Activated T-helper 9 cell treated with anti-CD3 and anti-CD28 coated beads, Interleukin-2, amount 50 U/mL, for 16 hours (primary cell): Measurements from ENCODE around the gene RASAL3.

Experiments used
- DNase-seq: peaks from one replicate; pipeline ENCODE4 v3.0.0-alpha.2; 2020; ENCODE audit warnings: low read depth

The RASAL3 gene

GRCh38 chr19:15436012-15436825 lies 28.1 kb downstream of the RASAL3 start:
- no peak for DNase-seq

GRCh38 chr19:15433519-15434069 lies 30.8 kb downstream of the RASAL3 start:
- no peak for DNase-seq

GRCh38 chr19:15432629-15433518 lies 31.5 kb downstream of the RASAL3 start:
- DNase-seq = peak; percentile 91

GRCh38 chr19:15432018-15432494 lies 32.3 kb downstream of the RASAL3 start:
- no peak for DNase-seq

GRCh38 chr19:15431396-15432017 lies 32.8 kb downstream of the RASAL3 start:
- DNase-seq = no peak

GRCh38 chr19:15430526-15431120 lies 33.7 kb downstream of the RASAL3 start:
- no peak for DNase-seq

GRCh38 chr19:15429825-15430467 lies 34.4 kb downstream of the RASAL3 start:
- no peak for DNase-seq

GRCh38 chr19:15428956-15429824 lies 35.2 kb downstream of the RASAL3 start:
- DNase-seq = no peak

- DNase-seq = no peak
Measured at GRCh38 chr19:15427991-15428471, 36.3 kb downstream of the RASAL3 start.

- no peak for DNase-seq
Measured at GRCh38 chr19:15427350-15427700, 37.0 kb downstream of the RASAL3 start.

- no peak for DNase-seq
Measured at GRCh38 chr19:15426485-15427349, 37.6 kb downstream of the RASAL3 start.

GRCh38 chr19:15425321-15425950 lies 38.9 kb downstream of the RASAL3 start:
- no peak for DNase-seq

- DNase-seq = no peak
Measured at GRCh38 chr19:15424692-15425272, 39.6 kb downstream of the RASAL3 start.

GRCh38 chr19:15424121-15424520 lies 40.2 kb downstream of the RASAL3 start:
- no peak for DNase-seq

- no peak for DNase-seq
Measured at GRCh38 chr19:15423130-15423529, 41.2 kb downstream of the RASAL3 start.

- no peak for DNase-seq
Measured at GRCh38 chr19:15422296-15423075, 41.9 kb downstream of the RASAL3 start.

GRCh38 chr19:15421721-15422260 lies 42.6 kb downstream of the RASAL3 start:
- DNase-seq = no peak
